Astrocyte of the cerebellum (primary cell): ENCODE results near the gene ALOX12B.
A peak's percentile ranks its signal among the peaks of the same experiment; 100 is the strongest.

Source experiments
- DNase-seq: peaks from one replicate; pipeline ENCODE4 v3.0.0-alpha.2; 2011; ENCODE audit warnings: low read depth
- H3K4me3 ChIP-seq: 2 replicates; pipeline ENCODE4 v1.5.1; 2011; ENCODE audit warnings: mild to moderate bottlenecking, low read depth, low read length, moderate library complexity
- in situ Hi-C: cut with HindIII; loops from 2 replicates; pipeline ENCODE4 v1.10.0; 2017; ENCODE audit warnings: low sequenced_read_pairs
- TF ChIP-seq, protein P1 (sequence below): IDR thresholded peaks from 2 replicates; pipeline ENCODE4 v1.5.1; 2012; ENCODE audit warnings: low read length, low read depth, moderate library complexity, mild to moderate bottlenecking; ENCODE audit errors: missing control alignments

ALOX12B gene

GRCh38 chr17:8060274-8060673, 27.2 kb downstream of the ALOX12B start:
- peak; percentile 56 for DNase-seq
- TF ChIP-seq, protein P1, sequence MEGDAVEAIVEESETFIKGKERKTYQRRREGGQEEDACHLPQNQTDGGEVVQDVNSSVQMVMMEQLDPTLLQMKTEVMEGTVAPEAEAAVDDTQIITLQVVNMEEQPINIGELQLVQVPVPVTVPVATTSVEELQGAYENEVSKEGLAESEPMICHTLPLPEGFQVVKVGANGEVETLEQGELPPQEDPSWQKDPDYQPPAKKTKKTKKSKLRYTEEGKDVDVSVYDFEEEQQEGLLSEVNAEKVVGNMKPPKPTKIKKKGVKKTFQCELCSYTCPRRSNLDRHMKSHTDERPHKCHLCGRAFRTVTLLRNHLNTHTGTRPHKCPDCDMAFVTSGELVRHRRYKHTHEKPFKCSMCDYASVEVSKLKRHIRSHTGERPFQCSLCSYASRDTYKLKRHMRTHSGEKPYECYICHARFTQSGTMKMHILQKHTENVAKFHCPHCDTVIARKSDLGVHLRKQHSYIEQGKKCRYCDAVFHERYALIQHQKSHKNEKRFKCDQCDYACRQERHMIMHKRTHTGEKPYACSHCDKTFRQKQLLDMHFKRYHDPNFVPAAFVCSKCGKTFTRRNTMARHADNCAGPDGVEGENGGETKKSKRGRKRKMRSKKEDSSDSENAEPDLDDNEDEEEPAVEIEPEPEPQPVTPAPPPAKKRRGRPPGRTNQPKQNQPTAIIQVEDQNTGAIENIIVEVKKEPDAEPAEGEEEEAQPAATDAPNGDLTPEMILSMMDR = peak; percentile 62

DNA sequence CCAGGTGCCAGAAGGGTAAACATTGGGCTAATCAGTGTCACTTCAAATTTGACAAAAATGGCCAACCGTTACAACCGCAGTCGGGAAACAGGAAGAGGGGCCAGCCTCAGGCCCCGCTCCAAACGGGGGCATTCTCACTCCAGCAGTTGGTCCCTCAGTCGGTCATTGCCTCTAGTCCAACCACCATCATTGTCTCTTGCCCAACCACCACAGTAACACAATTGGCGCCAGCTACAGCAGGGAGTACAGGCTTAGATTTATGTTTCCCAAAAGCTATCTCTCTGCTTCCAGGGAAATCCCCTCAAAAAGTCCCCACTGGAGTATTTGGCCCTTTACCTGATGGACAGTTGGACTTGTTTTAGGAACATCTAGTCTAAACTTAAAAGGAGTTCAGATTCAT, 28.4 kb downstream of the ALOX12B start:
- TF ChIP-seq, protein P1 = no peak
- H3K4me3 ChIP-seq = no peak overlapping the region
- in situ Hi-C loops = loop anchor here (5.0 to 10.0 kb wide), 2 partner anchors 42 to 56 kb away; partner anchors contain the start of gene ALOXE3
- no peak for DNase-seq

More at GRCh38 chr17:8060274-8060673, 27.2 kb downstream of the ALOX12B start:
- in situ Hi-C loops = no loop called here
- H3K4me3 ChIP-seq = no peak overlapping the region

GRCh38 chr17:8057691-8058114, 29.8 kb downstream of the ALOX12B start:
- no peak overlapping the region for H3K4me3 ChIP-seq
- peak; percentile 67 for DNase-seq
- in situ Hi-C loops = loop anchor here (5.0 to 10.0 kb wide), 2 partner anchors 40 to 57 kb away; partner anchors contain the start of gene ALOXE3

DNA sequence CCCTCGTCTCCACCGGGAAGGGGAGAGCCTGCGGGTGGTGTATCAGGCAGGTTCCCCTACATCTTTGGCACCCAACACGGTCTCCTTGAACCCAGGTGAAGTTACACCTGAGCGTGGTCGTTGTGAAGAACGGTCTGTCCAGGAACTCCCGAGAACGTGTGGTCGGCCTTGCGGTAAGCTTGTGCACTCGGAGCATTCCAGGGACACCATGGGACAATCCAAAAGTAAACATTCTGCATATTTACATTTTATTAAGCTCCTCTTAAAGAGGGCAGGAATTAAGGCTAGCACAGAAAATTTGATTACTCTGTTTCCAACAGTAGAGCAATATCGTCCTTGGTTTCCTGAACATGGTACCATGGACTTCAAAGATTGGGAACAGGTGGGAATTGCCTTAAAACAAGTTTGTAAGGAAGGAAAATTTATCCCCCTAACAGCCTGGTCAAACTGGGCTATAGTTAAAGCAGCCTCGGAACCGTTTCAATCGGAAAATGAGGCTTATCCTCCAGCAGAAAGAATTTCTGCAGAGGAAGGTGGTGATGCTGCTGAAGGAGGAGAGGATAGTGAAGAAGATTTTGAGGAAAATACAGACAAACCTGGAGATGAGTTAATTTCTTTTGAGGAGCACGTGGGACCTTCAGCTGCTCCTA, 30.4 kb downstream of the ALOX12B start:
- H3K4me3 ChIP-seq = no peak overlapping the region
- in situ Hi-C loops = loop anchor here (5.0 to 10.0 kb wide), 2 partner anchors 40 to 58 kb away; partner anchors contain the start of gene ALOXE3
- TF ChIP-seq, protein P1 = no peak
- no peak for DNase-seq

More at GRCh38 chr17:8057691-8058114, 29.8 kb downstream of the ALOX12B start:
- TF ChIP-seq, protein P1 = peak; percentile 73

DNA sequence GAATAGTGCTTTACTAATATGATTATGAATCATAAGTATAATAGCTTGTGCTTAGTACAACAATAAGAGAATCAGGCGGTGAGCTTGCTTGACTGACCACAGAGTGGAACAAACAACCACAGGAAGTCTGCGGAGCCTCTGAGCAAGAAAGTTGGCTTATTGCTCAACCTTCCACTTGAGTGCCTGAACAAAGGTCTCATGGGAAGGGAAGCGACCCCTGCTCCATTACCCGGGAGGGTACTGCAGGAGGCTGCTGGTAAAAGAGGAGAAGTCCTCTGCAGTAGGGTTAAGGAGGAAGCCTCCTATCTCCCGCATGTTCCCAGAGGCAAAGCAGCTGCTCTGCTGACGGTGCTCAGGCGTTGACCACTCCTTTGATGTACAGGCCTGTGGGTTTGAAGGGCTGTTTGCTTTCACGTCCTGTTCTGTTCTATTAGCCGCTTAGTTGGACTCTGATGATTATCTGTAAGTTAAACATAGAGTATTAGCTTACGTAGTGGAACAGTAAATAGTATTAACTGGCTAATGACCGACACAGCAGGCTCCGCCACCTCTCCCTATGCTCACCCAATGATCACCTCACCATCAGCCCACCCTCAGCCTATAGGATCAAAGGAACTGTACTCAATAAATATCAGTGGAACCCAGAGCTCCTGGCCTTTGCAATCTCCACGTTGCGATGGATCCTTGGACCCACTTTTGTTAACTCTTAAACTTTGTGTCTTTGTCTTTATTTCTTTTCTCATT, 31.1 kb downstream of the ALOX12B start:
- H3K4me3 ChIP-seq = no peak overlapping the region
- TF ChIP-seq, protein P1 = no peak
- DNase-seq = peak; percentile 76
- in situ Hi-C loops = loop anchor here (5.0 to 10.0 kb wide), 2 partner anchors 39 to 58 kb away; partner anchors contain the start of gene ALOXE3

DNA sequence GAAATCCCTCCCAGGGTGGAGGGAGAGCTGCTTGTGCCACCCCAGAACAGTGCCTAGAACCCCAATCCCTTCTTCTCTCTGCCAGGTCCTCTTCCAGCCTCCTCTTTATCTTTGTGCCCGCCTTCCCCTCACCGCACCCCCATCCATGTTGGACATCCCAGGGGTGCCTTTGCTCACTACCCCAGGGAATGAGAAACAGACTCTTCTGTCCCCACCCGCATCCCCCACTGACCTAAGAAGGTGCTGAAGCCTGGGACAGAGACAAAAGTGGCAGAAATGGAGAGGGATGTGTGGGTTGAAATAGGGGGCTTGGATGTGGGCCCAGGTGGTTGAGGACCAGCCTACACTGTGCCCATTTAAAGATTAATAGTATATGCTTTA, 31.7 kb downstream of the ALOX12B start:
- H3K4me3 ChIP-seq = no peak overlapping the region
- no peak for DNase-seq
- in situ Hi-C loops = loop anchor here (5.0 to 10.0 kb wide), 2 partner anchors 39 to 59 kb away; partner anchors contain the start of gene ALOXE3
- TF ChIP-seq, protein P1 = no peak
